HFF-Myc (cell line): Measurements from ENCODE around the gene ABCB6.

ENCODE experiments used
- DNase-seq: peaks from one replicate; pipeline ENCODE4 v3.0.0-alpha.2; 2011; ENCODE audit warnings: low read depth; ENCODE audit errors: extremely low read depth
- H3K4me3 ChIP-seq: replicated peaks from 2 replicates; pipeline ENCODE4 v1.5.1; 2011; ENCODE audit warnings: low read depth, mild to moderate bottlenecking, control low read depth, low read length
- CTCF ChIP-seq: IDR thresholded peaks from 2 replicates; pipeline ENCODE4 v1.5.1; 2012; ENCODE audit warnings: mild to moderate bottlenecking, low read depth, low read length, control low read depth; ENCODE audit errors: missing control alignments

ABCB6 gene

GRCh38 chr2:219229305-219230058, 10.7 kb upstream of the ABCB6 start, which contains the start of the genes ANKZF1 and ATG9A:
TSS of gene ANKZF1 (plus strand) at chr2:219229806. CDS start at chr2:219230258, 452 bp downstream.
TSS of gene ATG9A (minus strand) at chr2:219229636. CDS start at chr2:219228024, 1,612 bp downstream.
- no peak for TF ChIP-seq CTCF
- H3K4me3 ChIP-seq, result peak within 1 kb of the TSS; percentile 89
- peak; percentile 93 for DNase-seq

GRCh38 chr2:219228911-219229304, 10.2 kb upstream of the ABCB6 start:
- DNase-seq, result no peak
- TF ChIP-seq CTCF, result no peak

GRCh38 chr2:219228041-219228910, 9.5 kb upstream of the ABCB6 start:
- peak overlapping the region; percentile 89 for H3K4me3 ChIP-seq
- no peak for TF ChIP-seq CTCF
- DNase-seq, result no peak

More at GRCh38 chr2:219228911-219229304, 10.2 kb upstream of the ABCB6 start:
- H3K4me3 ChIP-seq, result peak overlapping the region; percentile 89

- no peak overlapping the region for H3K4me3 ChIP-seq
- DNase-seq, result no peak
- no peak for TF ChIP-seq CTCF
These were observed 6.6 kb upstream of the ABCB6 start for GRCh38 chr2:219225350-219225749.

GRCh38 chr2:219223831-219224610, 5.3 kb upstream of the ABCB6 start:
- no peak for DNase-seq
- no peak overlapping the region for H3K4me3 ChIP-seq
- TF ChIP-seq CTCF, result no peak

GRCh38 chr2:219221957-219222518, 3.3 kb upstream of the ABCB6 start:
- no peak overlapping the region for H3K4me3 ChIP-seq
- TF ChIP-seq CTCF, result no peak
- DNase-seq, result no peak
